A204.1 (cell line): ENCODE results near the gene STRIP1.

Experiments
- FAIRE-seq: peaks from 2 replicates; lab custom pipeline; 2012; peaks lifted over from hg19 to GRCh38; lab: Jason Lieb, UNC

STRIP1 gene

DNA sequence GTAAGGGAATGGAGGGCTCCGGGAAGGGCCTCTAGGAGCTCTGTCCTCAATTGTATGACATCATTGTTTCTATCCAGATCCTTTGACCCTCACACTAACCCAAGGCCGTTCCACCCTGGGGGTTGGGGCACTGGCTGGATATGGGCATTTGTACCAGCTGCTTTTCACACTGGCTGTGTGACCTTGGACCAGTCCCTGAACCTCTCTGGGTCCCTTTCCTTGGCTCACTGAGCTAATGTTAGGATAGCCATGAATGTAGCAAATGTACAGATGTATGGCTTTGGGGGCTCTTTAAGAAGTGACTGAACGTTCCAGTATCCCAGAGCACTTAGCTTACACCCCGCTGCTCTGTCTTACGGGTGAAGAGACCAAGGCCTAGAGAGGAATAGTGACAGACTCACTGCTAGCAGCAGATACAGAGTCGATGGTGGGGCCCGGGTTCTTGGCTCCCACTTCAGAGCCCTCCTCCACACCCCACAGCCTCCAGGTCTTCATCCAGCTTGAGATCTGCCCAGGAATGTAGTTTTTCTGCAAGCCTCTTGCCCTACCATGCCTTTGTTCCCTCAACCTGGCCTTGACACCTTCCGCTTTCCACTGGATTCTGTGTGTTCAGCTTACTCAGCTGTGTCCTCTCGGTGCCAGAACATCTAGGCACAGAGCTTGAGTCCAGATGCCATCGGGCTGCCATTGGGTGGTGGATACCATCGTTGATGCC is 63.2 kb downstream of the STRIP1 start:
- no peak for FAIRE-seq

DNA sequence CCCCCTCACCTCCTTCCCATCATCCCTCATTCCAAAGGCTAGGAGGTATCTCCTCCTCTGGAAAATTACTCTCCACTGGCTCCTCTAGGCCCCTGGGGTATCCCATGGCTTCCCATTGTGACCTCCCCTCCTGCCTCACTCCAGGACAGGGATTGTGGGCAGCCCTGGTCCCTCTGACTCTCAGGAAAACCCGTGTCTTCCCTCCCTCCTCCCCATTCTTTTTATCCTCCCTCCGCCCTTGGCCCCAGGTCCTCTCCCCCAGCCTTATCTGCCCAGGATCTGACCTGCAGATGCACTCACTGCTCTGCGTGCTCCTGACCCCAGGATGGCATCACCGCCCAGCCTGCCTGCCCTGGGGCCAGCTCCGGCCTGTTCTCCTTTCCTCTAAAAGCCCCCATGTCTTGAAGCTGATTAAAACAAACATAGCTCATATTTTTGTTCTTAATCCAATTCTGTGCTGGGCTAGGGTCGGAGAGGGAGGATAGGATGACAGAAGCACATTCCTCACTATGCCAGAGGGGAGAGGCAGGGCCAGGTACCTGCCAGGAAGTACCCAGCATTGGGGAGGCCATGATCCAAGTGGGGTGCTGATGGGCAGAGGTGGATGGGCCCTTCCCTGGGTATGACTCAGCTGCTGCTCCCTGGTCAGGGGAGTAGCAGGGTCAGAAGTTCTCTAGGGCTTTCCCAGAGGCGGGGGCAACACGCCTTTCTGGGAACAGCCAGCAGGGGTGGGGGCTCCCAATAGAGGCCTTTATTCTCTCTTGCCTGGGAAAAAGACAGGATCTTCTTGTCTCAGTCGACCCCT is 64.0 kb downstream of the STRIP1 start:
- no peak for FAIRE-seq

DNA sequence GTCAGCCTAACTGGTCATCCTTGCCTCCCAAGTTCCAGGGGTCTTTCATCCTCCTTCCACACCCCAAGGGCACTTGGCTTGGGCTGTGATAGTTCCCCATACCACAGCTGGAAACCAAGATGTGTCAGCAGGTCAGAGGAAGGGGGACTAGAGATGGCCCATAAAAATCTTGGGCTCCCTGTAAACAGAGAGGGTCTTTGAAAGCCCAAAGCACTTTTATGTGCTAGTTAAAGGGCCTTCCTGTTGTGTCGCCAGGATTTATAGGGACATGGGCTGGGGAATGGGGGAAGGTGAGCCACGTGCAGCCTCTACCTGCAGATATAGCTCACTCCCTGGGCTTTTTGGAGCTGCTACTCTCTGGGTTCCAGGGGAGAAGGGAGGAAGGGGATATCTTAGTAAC is 65.9 kb downstream of the STRIP1 start:
- FAIRE-seq = no peak

DNA sequence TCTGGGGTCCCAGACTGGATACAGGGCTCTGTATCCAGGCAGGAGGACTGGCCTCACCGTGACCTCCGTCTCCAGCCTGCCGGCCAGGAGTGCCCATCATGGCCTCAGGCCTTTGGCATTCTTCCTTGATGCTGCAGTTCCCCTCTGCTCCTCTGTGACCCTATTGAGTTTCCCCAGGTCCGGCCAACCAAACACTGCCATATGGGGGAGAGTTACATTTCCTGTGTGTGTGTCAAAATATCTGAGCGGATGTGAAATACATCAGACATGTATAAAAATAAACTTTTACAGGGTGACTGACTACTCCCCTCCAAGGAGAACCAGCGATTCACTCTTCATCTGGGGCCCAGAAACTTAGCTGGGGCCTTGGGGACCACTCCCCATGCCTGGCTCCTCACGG is 67.7 kb downstream of the STRIP1 start:
- FAIRE-seq = no peak
